Adrenal gland (tissue), 5 donors: Measurements from ENCODE around the gene PRKCB.

Experiments
- CTCF ChIP-seq, 6 experiments: fragments of 450-650 bp in 4 of 6; fragments of 200-600 bp in 2 of 6; sonication (generic) in 1 of 6; IDR thresholded peaks; 1 replicate in 5 of 6; 2 replicates in 1 of 6; pipeline versions ENCODE4 v1.5.1 to v1.8.0; 2016 to 2021; ENCODE audit warnings: antibody characterized with exemption in 6 of 6, mild to moderate bottlenecking in 2 of 6, moderate library complexity in 1 of 6
- POLR2A ChIP-seq, 2 donors: fragments of 450-650 bp; IDR thresholded peaks; one replicate each; pipeline ENCODE4 v1.6.1; 2017; ENCODE audit warnings: antibody characterized with exemption in 2 of 2, mild to moderate bottlenecking in 2 of 2, moderate library complexity in 1 of 2
- donor health status: DM: no; HTN: no; CAD: no.

GRCh38 chr16:24258791-24259190 is 423.0 kb downstream of the PRKCB start:
- TF ChIP-seq POLR2A (IDR thresholded peaks at IDR 0.05) (no peak), CTCF (IDR thresholded peaks at IDR 0.05) (no peak)
